Activated CD8-positive, alpha-beta memory T cell treated with anti-CD3 and anti-CD28 coated beads, Interleukin-2, amount 50 U/mL, for 24 hours (primary cell): ENCODE results near the gene AEN.

Experiments
- DNase-seq: peaks from one replicate; pipeline ENCODE4 v3.0.0-alpha.2; 2020; ENCODE audit errors: extremely low read depth

Gene AEN

GRCh38 chr15:88620995-88621772, at the start of gene AEN:
AEN (plus strand) TSS chr15:88621340; CDS start chr15:88626210, 4,870 bp downstream.
- peak; percentile 81 for DNase-seq

GRCh38 chr15:88571852-88572259, 49.3 kb upstream of the AEN start:
- DNase-seq = no peak

GRCh38 chr15:88574077-88574476, 47.1 kb upstream of the AEN start:
- DNase-seq = no peak

GRCh38 chr15:88574655-88575054, 46.5 kb upstream of the AEN start:
- DNase-seq = no peak

- DNase-seq = no peak
Measured at GRCh38 chr15:88579322-88579721, 41.8 kb upstream of the AEN start.

- DNase-seq = no peak
Measured at GRCh38 chr15:88580532-88580931, 40.6 kb upstream of the AEN start.

GRCh38 chr15:88586401-88587162, 34.6 kb upstream of the AEN start:
- DNase-seq = no peak

- DNase-seq = no peak
Measured at GRCh38 chr15:88590759-88591158, 30.4 kb upstream of the AEN start.

GRCh38 chr15:88591384-88591783, 29.8 kb upstream of the AEN start:
- DNase-seq = no peak

- no peak for DNase-seq
Measured at GRCh38 chr15:88603885-88604284, 17.3 kb upstream of the AEN start.

- no peak for DNase-seq
Measured at GRCh38 chr15:88604381-88605188, 16.6 kb upstream of the AEN start.

- no peak for DNase-seq
Measured at GRCh38 chr15:88605189-88606069, 15.7 kb upstream of the AEN start.

GRCh38 chr15:88606070-88606794, 14.9 kb upstream of the AEN start:
- DNase-seq = no peak

GRCh38 chr15:88607951-88608350, 13.2 kb upstream of the AEN start:
- DNase-seq = no peak

- no peak for DNase-seq
Measured at GRCh38 chr15:88608607-88609181, 12.4 kb upstream of the AEN start.

- no peak for DNase-seq
Measured at GRCh38 chr15:88609344-88610090, 11.6 kb upstream of the AEN start.

- no peak for DNase-seq
Measured at GRCh38 chr15:88610701-88611231, 10.4 kb upstream of the AEN start.

GRCh38 chr15:88612186-88612796, 8.8 kb upstream of the AEN start:
- DNase-seq = no peak
